Kidney epithelial cell (primary cell): ENCODE data around the gene CLIC1. TPM values are rescaled to one million over a fixed set of nuclear protein-coding genes. Genes with fewer than 3 reads are reported as not detected.

Experiments used
- DNase-seq: peaks from one replicate; pipeline ENCODE4 v3.0.0-alpha.2; 2010; ENCODE audit warnings: low read depth
- H3K27me3 ChIP-seq: 2 replicates; pipeline ENCODE4 v1.6.0; 2011; ENCODE audit warnings: low read length; ENCODE audit not compliant: control insufficient read depth, insufficient read depth
- H3K36me3 ChIP-seq: 2 replicates; pipeline ENCODE4 v1.5.1; 2011; ENCODE audit warnings: low read length; ENCODE audit not compliant: control insufficient read depth, insufficient read depth
- H3K4me3 ChIP-seq: 2 replicates; pipeline ENCODE4 v1.5.1; 2011; ENCODE audit warnings: low read depth, mild to moderate bottlenecking, control low read depth, low read length
- total RNA-seq: library from RNA; depleted of rRNA; stranded (reverse); fragments of >200 nt; gene quantifications from 2 replicates; pipeline ENCODE4 v1.2.3, GENCODE V29; 2015
- TF ChIP-seq, protein P1 (sequence below): IDR thresholded peaks from 2 replicates; pipeline ENCODE4 v1.5.1; 2011; ENCODE audit warnings: mild to moderate bottlenecking, moderate library complexity, low read length, control low read depth, inconsistent platforms; ENCODE audit not compliant: insufficient read depth, poor library complexity, severe bottlenecking

The CLIC1 gene
- total RNA-seq, 1 donor from 2014 or later, result 494 TPM

DNA sequence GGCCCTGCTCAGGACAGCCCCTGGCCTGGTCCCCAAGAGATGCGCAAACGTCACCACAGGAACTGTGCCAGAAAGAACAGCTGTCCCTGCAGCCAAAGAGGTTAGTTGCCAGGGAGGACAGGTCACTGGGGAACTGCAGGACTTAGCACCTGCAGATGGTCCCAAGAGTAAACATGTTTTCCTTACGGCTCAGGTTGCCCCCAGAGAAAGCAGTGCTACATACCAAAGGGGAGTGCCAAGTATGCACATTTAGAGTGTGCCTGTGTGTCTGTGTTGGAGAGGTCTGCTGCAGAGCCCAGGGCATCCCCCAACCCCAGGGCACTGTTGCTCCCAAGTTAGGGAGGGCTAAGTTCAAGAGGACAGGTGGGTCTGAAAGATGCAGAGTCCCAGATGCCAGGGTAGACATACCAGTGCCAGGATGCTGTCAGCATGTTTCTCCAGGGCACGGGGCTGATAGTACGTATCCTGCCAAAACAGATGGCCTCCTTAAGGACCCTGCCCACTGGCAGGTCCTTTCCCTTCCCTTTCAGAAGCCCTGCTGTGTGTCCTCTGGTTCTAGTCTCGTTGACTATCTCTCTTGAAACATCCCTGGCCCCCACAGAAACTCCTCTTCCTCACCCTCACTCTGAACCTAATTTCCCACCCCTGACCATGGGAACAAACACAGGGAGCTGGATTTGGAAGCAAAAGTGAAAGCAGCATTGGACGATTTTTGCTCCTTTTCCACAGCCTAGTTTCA is 34.5 kb downstream of the CLIC1 start:
- Histone ChIP-seq H3K4me3 (peak overlapping the region; percentile 81), H3K36me3 (no peaks in the 10 kb centered on the region), H3K27me3 (no peaks in the 10 kb centered on the region)
- TF ChIP-seq, protein P1, sequence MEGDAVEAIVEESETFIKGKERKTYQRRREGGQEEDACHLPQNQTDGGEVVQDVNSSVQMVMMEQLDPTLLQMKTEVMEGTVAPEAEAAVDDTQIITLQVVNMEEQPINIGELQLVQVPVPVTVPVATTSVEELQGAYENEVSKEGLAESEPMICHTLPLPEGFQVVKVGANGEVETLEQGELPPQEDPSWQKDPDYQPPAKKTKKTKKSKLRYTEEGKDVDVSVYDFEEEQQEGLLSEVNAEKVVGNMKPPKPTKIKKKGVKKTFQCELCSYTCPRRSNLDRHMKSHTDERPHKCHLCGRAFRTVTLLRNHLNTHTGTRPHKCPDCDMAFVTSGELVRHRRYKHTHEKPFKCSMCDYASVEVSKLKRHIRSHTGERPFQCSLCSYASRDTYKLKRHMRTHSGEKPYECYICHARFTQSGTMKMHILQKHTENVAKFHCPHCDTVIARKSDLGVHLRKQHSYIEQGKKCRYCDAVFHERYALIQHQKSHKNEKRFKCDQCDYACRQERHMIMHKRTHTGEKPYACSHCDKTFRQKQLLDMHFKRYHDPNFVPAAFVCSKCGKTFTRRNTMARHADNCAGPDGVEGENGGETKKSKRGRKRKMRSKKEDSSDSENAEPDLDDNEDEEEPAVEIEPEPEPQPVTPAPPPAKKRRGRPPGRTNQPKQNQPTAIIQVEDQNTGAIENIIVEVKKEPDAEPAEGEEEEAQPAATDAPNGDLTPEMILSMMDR, result no peak
- no peak for DNase-seq

GRCh38 chr6:31700740-31701401 is 35.5 kb downstream of the CLIC1 start:
- Histone ChIP-seq H3K27me3 (no peaks in the 10 kb centered on the region), H3K36me3 (no peaks in the 10 kb centered on the region), H3K4me3 (no peak overlapping the region)
- TF ChIP-seq, protein P1, result no peak
- DNase-seq, result no peak

DNA sequence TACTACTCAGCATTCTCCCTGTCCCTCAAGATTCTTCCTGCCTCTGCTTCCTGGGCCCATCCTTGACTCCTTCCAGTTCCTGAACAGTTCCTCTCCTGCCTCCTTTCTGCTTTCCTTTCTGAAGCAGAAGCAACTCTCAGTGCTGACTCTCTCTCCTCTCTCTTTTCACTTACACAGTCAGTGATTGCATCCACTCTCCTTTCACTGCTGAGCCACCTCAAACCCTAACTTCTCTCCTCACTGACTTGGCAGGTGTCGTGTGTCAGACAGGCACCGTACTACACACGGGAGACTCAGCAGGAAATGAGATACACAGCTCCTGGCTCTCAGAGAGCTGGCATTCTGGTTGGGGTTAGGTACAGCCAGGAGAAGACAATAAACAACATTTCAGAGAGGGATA is 38.8 kb downstream of the CLIC1 start:
- TF ChIP-seq, protein P1, result no peak
- Histone ChIP-seq H3K36me3 (no peaks in the 10 kb centered on the region), H3K27me3 (no peaks in the 10 kb centered on the region), H3K4me3 (no peak overlapping the region)
- no peak for DNase-seq

DNA sequence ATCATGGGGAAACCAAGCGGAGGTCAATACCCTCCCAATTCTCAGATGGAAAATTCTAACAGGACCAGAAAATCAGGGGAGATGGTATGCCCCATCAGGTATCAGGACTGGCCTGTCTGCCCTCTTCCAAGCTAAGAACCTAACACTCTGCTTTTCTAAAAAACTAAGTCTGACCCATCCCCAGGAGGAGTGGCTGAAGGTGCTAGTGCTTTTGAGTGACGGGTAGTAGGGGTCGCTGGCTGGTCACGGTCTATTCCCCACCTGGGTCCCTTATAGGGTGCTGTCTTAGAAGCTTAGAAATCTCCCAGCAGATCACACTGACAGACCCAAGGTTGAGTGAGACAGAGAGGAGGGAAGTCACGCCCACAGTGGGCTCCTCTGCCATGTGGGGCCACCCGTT is 42.8 kb downstream of the CLIC1 start:
- Histone ChIP-seq H3K4me3 (no peak overlapping the region), H3K36me3 (no peaks in the 10 kb centered on the region)

GRCh38 chr6:31692886-31693285 is 43.4 kb downstream of the CLIC1 start:
- H3K4me3 ChIP-seq, result no peak overlapping the region
- TF ChIP-seq, protein P1, result no peak
- no peak for DNase-seq
- no peaks in the 10 kb centered on the region for H3K27me3 ChIP-seq
- no peaks in the 10 kb centered on the region for H3K36me3 ChIP-seq

More for the DNA sequence above, 42.8 kb downstream of the CLIC1 start:
- TF ChIP-seq, protein P1, result no peak
- DNase-seq, result no peak
- no peaks in the 10 kb centered on the region for H3K27me3 ChIP-seq
